GM18858 (cell line): ENCODE results near the gene HOXC6.
"Not testable (repeated sequence)": the region's sequence is repeated elsewhere in the genome, so short reads cannot be mapped to it uniquely, and the experiment has no call there.

Experiments used
- ATAC-seq: cut with Tn5 transposase; IDR thresholded peaks from one replicate; pipeline ENCODE4 v1.9.1; 2021; ENCODE audit not compliant: unreplicated experiment

The HOXC6 gene

DNA sequence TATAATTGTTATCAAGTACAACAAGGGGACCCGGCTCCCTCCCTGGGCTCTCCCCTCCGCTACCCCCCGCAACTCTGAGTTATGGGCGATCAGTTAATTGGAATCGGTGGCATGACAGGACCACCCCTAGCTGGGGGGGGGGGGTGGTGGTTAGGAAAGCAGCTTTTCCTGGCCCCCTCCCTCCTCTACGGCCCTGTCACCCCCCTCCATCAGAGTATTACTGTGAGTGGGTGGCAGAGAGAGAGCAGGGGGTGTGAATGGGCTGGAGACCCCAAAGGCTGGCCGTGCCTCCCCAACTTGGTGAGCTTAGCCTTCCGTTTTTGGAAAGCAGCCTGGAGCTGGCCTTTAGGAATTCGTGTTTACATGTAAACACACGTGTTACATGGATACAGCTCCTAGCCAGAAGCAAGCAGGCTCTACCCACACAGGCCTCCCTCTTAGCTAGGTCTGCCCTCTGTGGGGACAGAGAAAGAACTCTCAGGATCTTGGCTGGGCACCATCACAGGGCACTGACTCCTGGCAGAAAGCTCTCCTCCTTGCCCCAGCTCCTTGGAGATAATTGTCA, 24.3 kb downstream of the HOXC6 start:
- ATAC-seq = no peak

- ATAC-seq = peak; percentile 65
These were observed 24.9 kb downstream of the HOXC6 start for GRCh38 chr12:54053003-54053750.

DNA sequence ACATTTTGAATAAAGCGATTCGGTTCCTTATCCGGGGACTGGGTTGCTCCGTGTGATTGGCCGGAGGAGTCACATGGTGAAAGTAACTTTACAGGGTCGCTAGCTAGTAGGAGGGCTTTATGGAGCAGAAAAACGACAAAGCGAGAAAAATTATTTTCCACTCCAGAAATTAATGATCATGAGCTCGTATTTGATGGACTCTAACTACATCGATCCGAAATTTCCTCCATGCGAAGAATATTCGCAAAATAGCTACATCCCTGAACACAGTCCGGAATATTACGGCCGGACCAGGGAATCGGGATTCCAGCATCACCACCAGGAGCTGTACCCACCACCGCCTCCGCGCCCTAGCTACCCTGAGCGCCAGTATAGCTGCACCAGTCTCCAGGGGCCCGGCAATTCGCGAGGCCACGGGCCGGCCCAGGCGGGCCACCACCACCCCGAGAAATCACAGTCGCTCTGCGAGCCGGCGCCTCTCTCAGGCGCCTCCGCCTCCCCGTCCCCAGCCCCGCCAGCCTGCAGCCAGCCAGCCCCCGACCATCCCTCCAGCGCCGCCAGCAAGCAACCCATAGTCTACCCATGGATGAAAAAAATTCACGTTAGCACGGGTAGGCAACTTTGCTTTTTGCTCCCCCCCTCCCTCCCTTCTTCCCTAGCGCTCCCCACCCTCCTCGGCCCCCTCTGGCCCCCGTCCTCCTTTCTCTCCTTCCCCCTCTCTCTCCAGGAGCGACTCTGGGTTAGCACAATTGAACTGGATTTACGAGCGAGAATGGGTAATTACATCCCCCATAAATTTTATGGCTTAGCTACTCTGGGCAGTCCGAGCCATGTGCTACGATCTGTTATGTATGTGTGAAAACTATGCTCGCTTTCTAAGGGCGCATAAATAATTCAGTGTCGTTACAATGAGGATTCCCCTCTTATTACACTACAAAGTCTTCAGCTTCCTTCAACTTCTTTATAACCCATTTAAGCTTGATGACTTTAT, 25.8 kb downstream of the HOXC6 start, which contains the start of gene HOXC4:
HOXC4 (plus strand) TSS at position 85 of the 991 bp plus-strand sequence; CDS start at position 173, 88 bp downstream.
- ATAC-seq = no peak

- no peak for ATAC-seq
These were observed 26.5 kb downstream of the HOXC6 start for GRCh38 chr12:54054742-54055194.

GRCh38 chr12:54055552-54055951, 27.3 kb downstream of the HOXC6 start:
- ATAC-seq = no peak

- no peak for ATAC-seq
These were observed 27.9 kb downstream of the HOXC6 start for GRCh38 chr12:54056110-54056509.

DNA sequence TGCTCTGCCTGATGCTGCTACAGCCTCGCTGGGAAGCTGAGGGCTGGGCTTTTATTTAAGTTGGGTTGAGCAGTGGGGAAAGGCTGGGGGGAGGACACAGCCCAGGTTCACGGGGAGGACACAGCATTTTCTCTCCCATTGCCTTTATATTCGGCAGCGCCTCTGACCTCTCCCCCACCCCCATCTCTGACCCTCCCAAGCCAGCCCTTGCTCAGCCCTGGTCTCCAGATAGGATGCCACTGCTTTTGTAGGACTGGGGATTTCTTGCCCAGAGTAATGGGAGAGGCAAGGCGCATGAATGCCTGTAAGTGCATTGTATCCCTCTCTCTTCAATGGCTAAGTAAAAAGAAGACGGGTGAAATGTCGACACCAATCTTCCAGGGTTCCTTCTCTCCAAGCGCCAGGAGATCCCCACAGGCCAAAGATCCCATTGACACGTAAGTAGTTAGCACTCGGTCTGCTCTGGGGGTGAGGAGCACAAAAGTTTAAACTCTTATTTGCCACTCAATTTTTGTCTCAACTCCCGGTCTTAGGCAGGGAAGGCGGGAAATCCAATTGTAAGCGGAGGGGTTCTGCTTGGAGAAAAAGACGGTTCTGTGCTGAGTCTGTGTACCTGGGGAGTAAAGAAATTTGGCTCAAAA, 30.0 kb downstream of the HOXC6 start:
- no peak for ATAC-seq

DNA sequence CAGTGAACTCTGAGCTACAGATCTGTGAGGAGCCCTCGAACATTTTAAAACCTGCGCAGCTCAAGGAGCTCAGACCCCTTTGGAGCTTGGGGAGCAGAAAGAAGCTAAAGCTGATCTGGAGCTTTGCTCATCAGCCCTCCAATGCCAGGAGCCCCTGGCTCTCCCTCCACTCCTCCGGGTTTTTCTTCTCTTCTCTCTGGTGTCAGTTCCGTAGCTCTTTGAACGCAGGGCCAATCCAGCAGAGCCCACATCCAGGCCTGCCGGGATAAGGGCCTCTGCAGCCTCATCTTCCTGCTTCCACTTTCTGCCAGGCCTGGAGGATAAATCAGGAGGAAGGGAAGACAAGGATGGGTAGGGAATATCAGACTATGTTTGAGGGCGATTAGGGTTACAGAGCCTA, 31.4 kb downstream of the HOXC6 start:
- no peak for ATAC-seq

DNA sequence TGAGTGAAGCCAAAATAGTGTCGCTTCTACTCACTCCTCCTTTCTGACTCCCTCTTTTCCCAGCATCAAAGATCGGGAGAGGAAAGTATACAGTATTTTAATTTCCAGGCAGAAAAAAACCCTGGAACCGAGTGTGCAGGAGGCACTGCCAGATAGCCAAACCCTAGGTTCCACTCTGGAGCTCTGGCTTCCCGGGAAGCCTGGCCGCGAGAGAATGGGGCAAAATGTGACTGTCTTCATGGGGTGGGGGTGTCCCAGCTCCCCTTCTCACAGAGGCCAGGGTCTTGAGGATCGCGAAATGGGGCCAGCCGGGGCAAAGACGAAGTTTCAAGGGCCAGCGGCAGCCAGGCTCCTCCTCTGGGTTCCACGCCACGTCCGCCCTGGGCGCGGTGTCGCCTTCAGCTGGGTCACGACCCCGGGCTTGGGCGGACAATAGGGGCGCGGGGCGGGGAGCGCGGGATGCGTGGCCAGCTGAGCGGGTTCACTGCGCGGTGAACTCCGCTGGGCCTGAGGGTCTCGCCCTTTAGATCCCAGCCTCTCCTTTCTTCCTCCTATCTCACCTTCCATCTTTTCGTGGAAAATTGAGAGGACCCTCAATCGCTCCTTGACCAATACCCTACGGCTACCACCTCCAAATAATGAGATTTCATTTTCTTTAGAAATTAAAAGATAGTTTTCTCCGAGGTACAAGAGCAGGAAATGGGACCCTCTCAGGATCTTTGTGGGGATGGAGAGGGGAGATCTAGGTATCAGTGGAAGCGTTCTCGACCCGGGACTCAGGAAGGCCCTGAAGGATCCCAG, 32.1 kb downstream of the HOXC6 start:
- ATAC-seq = no peak

GRCh38 chr12:54060975-54061778, 32.9 kb downstream of the HOXC6 start:
- ATAC-seq = no peak

DNA sequence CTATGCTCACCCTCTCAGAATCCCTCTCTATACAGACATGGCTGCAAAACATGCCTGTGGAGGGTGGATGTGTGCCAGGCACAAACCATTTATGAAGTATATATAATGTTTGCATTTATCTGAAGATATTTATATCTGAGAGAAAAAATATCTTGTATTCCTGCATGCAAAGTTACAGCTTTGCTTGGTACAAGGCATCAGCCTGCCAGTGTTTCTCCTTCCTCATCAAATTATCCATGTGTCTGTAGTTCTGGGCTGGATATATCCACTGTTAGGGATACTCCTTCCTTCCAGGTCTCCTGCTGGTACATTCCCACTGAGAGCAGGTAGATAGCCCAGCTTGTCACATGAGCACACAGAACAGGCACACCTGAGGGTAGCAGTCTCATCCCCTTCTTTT, 37.4 kb downstream of the HOXC6 start:
- ATAC-seq = no peak

DNA sequence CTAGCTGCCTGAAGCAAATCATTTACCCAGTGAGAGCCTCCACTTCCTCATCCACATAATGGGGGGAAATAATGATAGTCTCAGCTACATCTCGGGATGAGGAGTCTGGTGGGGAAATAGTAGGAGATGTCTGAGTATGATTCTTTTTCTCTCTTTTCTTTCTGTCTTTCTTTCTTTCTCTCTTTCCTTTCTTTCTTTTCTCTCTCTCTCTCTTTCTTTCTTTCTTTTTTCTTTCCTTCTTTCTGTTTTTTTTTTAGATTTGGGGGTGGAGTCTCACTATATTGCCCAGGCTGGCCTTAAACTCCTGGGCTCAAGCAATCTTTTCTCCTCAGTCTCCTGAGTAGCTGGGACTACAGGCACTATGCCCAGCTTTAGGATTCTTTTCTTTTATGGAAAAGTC, 38.2 kb downstream of the HOXC6 start:
- no peak for ATAC-seq

DNA sequence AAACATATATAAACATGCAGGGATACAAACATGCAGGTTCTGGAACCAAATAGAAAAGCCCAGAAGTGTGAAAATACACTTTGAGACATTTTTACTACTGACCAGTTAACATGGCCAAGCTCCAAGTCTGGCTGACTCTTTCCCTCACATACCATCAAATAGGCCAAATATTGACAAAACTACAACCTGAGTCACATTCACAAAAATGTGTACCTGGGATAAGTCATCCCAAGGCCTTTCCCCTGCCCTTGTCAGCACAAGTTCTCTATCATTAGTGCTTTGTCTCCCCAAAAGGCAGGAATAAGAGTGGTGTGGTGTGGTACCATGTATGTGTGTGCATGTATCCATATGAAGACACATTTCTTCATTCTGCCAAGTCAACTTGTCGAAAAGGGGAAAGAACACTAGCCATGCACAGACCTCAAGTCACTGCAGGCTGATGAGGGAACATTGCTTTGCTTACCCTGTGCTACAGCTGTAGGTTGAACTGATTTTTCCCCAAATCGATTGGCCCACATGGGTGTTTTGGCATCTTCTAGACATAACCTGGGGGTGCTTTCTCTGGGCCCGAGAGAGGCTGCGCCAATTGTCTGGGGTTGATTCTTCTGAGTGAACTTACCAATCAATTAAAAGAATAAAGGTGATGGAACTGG, 40.3 kb downstream of the HOXC6 start:
- no peak for ATAC-seq

DNA sequence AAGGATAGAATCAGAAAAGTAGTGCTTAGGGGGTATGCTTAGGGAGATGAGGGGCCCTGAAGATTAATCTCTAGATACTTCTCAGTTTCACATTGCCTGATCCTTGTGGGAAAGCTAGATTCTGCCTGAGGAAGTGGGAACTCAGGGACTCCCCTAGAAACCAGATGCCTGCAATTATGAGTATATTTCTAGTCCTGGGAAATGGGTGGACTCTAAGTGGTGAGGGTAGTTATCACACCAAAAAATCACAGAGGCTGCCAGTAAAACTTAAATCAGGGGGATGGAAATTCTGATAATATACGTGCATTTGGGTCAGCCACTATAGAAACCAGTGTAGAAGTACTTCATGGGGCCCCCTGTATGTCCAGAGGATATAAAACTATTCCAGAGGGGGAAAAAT, 43.7 kb downstream of the HOXC6 start:
- ATAC-seq = no peak

DNA sequence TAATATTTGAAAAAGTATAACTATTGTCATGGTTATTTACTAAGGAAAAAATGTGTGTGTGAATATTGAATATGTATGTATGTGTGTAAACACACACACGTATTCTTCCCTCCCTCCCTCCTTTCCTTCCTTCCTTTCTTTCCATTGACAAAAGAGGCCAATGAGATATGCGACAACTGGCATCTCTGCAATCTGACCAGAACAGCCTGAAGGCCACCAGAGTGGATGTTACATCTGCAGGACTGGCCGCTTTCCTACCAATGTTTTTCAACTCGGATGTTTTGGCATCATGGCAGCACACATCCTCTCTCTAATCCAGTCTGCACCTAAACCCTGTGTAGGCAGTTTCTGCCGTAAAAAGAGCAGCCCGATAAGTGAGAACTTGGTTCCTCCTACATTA, 46.1 kb downstream of the HOXC6 start:
- no peak for ATAC-seq

GRCh38 chr12:54075409-54075808, 47.2 kb downstream of the HOXC6 start:
- no peak for ATAC-seq

- no peak for ATAC-seq
These were observed 47.7 kb downstream of the HOXC6 start for GRCh38 chr12:54075974-54076373.

DNA sequence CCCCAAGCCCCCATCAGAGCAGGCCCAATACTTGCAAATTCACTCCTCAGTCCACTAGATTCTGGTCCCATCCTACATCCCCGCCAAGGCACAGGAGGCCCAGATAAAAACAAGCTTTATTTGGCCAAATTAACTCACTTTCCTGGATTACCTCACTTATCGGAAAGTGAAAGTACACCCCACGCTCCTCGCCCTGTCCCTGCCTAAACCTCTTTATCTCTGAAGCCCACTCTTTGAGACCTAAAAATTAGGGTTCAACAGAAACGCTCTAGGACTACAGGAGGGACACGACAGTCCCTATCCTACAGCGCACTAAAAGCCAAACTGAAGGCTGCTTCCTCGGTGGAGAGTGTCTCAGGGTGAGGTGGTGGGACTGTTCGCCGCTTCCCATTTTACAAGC, 49.6 kb downstream of the HOXC6 start:
- not testable (repeated sequence) for ATAC-seq

DNA sequence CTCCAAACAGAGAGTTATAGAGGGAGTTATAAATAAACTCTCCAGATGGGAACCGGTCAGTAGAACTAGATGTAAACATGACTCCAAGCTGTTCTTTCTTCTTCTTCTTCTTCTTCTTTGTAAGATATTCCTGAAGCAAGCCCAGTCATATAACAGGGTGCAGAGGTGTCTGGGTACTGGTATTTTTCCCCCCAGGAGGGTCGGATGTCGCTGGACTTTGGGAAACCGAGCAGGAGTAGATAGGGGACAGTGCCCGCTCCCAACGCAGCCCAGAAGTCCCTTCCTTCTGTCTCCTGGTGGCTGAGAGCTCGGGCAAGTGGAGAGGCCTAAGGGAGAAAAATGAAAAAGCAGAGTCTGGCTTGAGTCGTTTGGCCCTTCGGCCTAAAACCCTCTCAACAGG, 50.9 kb downstream of the HOXC6 start:
- ATAC-seq = not testable (repeated sequence)
